ENCODE results near the gene USH1C.

Gene USH1C

GRCh38 chr11:17471501-17471900 is 72.7 kb downstream of the USH1C start:
- no peak for DNase-seq
- Histone ChIP-seq H3K4me3 (ENCODE audit: low read length) (no peak overlapping the region), H3K27me3 (replicated peaks; ENCODE audit: insufficient read depth, low read length) (peaks cover 21% of the 10 kb centered on the region), H3K27ac (ENCODE audit: low read length) (no peak overlapping the region), H3K4me1 (ENCODE audit: low read length) (no peaks in the 10 kb centered on the region), H3F3A (ENCODE audit: insufficient read depth, low read length) (no peaks in the 10 kb centered on the region), H4K20me1 (ENCODE audit: insufficient read depth, low read length) (no peaks in the 10 kb centered on the region), H3K9me3 (replicated peaks; ENCODE audit: insufficient read depth, low read length) (no peaks in the 10 kb centered on the region), H3K9ac (ENCODE audit: low read length) (no peak overlapping the region), H3K36me3 (replicated peaks; ENCODE audit: insufficient read depth, low read length) (no peaks in the 10 kb centered on the region), H2AFZ (ENCODE audit: low read length) (no peak overlapping the region), H3K4me2 (ENCODE audit: low read depth, low read length) (no peak overlapping the region), H3K79me2 (ENCODE audit: low read length) (no peaks in the 10 kb centered on the region), H3K9me2 (replicated peaks; ENCODE audit: insufficient read depth, low read length) (no peaks in the 10 kb centered on the region)
- TF ChIP-seq, protein P1, sequence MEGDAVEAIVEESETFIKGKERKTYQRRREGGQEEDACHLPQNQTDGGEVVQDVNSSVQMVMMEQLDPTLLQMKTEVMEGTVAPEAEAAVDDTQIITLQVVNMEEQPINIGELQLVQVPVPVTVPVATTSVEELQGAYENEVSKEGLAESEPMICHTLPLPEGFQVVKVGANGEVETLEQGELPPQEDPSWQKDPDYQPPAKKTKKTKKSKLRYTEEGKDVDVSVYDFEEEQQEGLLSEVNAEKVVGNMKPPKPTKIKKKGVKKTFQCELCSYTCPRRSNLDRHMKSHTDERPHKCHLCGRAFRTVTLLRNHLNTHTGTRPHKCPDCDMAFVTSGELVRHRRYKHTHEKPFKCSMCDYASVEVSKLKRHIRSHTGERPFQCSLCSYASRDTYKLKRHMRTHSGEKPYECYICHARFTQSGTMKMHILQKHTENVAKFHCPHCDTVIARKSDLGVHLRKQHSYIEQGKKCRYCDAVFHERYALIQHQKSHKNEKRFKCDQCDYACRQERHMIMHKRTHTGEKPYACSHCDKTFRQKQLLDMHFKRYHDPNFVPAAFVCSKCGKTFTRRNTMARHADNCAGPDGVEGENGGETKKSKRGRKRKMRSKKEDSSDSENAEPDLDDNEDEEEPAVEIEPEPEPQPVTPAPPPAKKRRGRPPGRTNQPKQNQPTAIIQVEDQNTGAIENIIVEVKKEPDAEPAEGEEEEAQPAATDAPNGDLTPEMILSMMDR (IDR thresholded peaks at IDR 0.05; ENCODE audit: low read length): no peak

DNA sequence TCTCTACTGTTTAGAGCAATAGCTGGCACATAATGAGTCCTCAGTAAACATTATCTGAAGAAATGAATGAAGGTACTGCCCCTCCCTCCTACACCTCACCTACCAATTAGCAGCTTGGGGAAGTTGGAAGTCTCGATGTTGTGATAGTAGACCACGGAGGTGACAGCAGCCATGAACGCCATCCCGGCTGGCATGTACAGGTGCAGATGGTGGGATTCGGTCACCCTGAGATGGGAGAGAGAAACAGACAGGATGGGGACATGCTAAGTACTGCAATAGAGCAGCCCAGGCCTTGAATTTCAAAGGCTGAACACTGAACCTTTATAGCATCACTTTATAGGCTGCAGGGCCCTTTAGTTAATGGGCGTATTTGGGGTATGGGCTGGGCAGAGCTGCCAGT is 74.2 kb downstream of the USH1C start:
- H3K4me1 ChIP-seq (ENCODE audit: low read length): no peaks in the 10 kb centered on the region
- H3K79me2 ChIP-seq (ENCODE audit: low read length): no peaks in the 10 kb centered on the region
- H4K20me1 ChIP-seq (ENCODE audit: insufficient read depth, low read length): no peaks in the 10 kb centered on the region
- H3K9me2 ChIP-seq (replicated peaks; ENCODE audit: insufficient read depth, low read length): no peaks in the 10 kb centered on the region
- no peaks in the 10 kb centered on the region for H3K9me3 ChIP-seq (replicated peaks; ENCODE audit: insufficient read depth, low read length)
- no peaks in the 10 kb centered on the region for H3F3A ChIP-seq (ENCODE audit: insufficient read depth, low read length)
- no peak overlapping the region for H3K4me3 ChIP-seq (ENCODE audit: low read length)
- no peak overlapping the region for H3K4me2 ChIP-seq (ENCODE audit: low read depth, low read length)
- no peak overlapping the region for H3K27ac ChIP-seq (ENCODE audit: low read length)
- H3K27me3 ChIP-seq (replicated peaks; ENCODE audit: insufficient read depth, low read length): peaks cover 6% of the 10 kb centered on the region
- DNase-seq: no peak
- H3K9ac ChIP-seq (ENCODE audit: low read length): no peak overlapping the region
- no peak overlapping the region for H2AFZ ChIP-seq (ENCODE audit: low read length)
- TF ChIP-seq EZH2 (optimal IDR thresholded peaks at IDR 0.05; ENCODE audit: low read depth, low read length) (no peak), EZH2phosphoT487 (IDR thresholded peaks at IDR 0.05; ENCODE audit: low read length) (no peak)
- TF ChIP-seq, protein P1 (IDR thresholded peaks at IDR 0.05; ENCODE audit: low read length): no peak
- no peaks in the 10 kb centered on the region for H3K36me3 ChIP-seq (replicated peaks; ENCODE audit: insufficient read depth, low read length)

DNA sequence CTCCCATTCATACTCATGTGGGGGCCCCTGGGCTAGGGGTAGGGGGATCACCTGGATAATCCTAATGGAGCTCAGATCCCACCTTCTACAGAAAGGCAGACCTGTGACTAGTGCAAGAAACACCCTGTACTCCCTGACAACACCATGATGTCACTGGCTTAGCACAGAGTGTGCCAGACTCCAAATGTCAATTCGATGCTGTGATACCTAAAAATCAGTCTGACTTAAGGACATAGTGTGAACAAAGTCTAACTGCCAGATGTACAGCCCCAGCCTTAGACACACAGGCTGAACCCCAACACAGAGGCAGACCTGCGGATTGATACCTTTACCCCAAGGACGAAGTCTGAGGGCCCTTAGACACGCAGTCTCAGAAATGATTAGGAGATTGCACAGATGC is 76.1 kb downstream of the USH1C start:
- Histone ChIP-seq H3K9ac (ENCODE audit: low read length) (no peak overlapping the region), H3K27ac (ENCODE audit: low read length) (no peak overlapping the region), H2AFZ (ENCODE audit: low read length) (no peak overlapping the region), H3K4me2 (ENCODE audit: low read depth, low read length) (no peak overlapping the region), H3K36me3 (replicated peaks; ENCODE audit: insufficient read depth, low read length) (no peaks in the 10 kb centered on the region), H3K9me3 (replicated peaks; ENCODE audit: insufficient read depth, low read length) (no peaks in the 10 kb centered on the region), H4K20me1 (ENCODE audit: insufficient read depth, low read length) (no peaks in the 10 kb centered on the region), H3F3A (ENCODE audit: insufficient read depth, low read length) (no peaks in the 10 kb centered on the region), H3K79me2 (ENCODE audit: low read length) (no peaks in the 10 kb centered on the region), H3K4me3 (ENCODE audit: low read length) (no peak overlapping the region), H3K4me1 (ENCODE audit: low read length) (no peaks in the 10 kb centered on the region), H3K27me3 (replicated peaks; ENCODE audit: insufficient read depth, low read length) (no peaks in the 10 kb centered on the region), H3K9me2 (replicated peaks; ENCODE audit: insufficient read depth, low read length) (no peaks in the 10 kb centered on the region)
- no peak for TF ChIP-seq EZH2phosphoT487 (IDR thresholded peaks at IDR 0.05; ENCODE audit: low read length)
- TF ChIP-seq, protein P1 (IDR thresholded peaks at IDR 0.05; ENCODE audit: low read length): no peak
- no peak for TF ChIP-seq EZH2 (optimal IDR thresholded peaks at IDR 0.05; ENCODE audit: low read depth, low read length)
- DNase-seq: no peak

Measured in MM.1S (cell line).